Measurements from ENCODE around the gene F7. TPM values are rescaled to one million over a fixed set of nuclear protein-coding genes. Genes with fewer than 3 reads are reported as not detected.

The F7 gene
- total RNA-seq, 5 donors from 2014 or later (not counting 1 experiment from before 2014, with no cell fraction given), result 0.13 to 0.23 (median 0.23) TPM; not detected in 2

GRCh38 chr13:113135281-113135760, 29.7 kb downstream of the F7 start:
- no peak overlapping the region for H3K27ac Mint-ChIP-seq
- H3K4me3 Mint-ChIP-seq, result no peak overlapping the region
- Histone ChIP-seq H3K27me3 (replicated peaks in 1 of 2; ENCODE audit: control insufficient read depth in 2 of 2, extremely low read depth in 1 of 2, insufficient read depth in 2 of 2, low read length in 1 of 2) (peaks cover 2 to 9% of the 10 kb centered on the region in 2 experiments), H3K9me3 (no peaks in the 10 kb centered on the region), H3K4me3 (ENCODE audit: control insufficient read depth in 1 of 2, extremely low read depth in 1 of 2, low read length in 1 of 2) (no peak overlapping the region), H3K4me1 (ENCODE audit: control insufficient read depth in 1 of 2, extremely low read depth in 1 of 2, insufficient read depth in 2 of 2, low read length in 2 of 2) (peaks cover 0 to under 1% of the 10 kb centered on the region in 2 experiments), H3K27ac (ENCODE audit: low read length) (no peak overlapping the region), H3K36me3 (ENCODE audit: control insufficient read depth in 2 of 2, extremely low read depth in 1 of 2, insufficient read depth in 1 of 2, low read length in 1 of 2) (no peaks in the 10 kb centered on the region)
- POLR2A ChIA-PET, result no interaction called here
- no peak for ATAC-seq (replicated peaks in 1 of 4)
- H3K36me3 Mint-ChIP-seq, result no peaks in the 10 kb centered on the region
- H3K4me1 Mint-ChIP-seq, result no peaks in the 10 kb centered on the region
- 50% methylated on average over 1 of the region's 2 CpGs for WGBS (ENCODE audit: insufficient coverage)
- CTCF ChIA-PET, result interaction anchor here in 1 of 2 donors (0.6 kb wide), 1 partner anchor 211 kb away, joined by 4 read pairs; no protein-coding TSS in a partner anchor
- no peaks in the 10 kb centered on the region for H3K9me3 Mint-ChIP-seq
- DNase-seq, result no peak
- H3K27me3 Mint-ChIP-seq, result peaks cover 2 to 7% of the 10 kb centered on the region in 2 donors

DNA sequence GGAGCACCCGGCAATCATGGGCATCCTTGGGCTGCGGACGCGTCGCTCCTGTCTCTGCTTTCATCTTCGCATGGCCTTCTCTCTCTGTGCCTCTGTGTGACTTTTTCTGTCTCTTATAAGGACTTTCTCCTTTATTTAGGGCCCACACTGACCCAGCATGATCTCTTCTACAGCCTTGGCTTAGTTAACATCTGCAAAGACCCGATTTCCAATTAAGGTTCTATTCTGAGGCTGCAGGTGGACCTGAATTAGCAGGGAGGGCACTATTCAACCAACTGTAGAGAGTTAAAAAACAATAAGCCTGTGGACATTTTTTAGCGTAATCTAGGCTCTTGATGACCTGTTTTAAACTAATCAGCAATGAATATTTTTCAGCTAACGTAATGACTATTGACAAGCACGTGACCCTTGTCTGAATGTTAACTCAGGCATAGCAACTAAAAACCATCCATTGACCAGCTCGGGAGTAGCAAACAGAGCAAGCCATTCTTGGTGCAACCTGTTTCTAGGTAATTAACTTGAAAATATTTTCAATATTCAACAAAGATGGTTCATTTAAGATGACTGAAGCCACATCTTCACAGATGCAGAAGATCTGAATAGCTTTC, 32.2 kb downstream of the F7 start:
- WGBS (ENCODE audit: insufficient coverage), result 89% methylated on average over 7 of the region's 11 CpGs
- Histone ChIP-seq H3K27me3 (replicated peaks in 1 of 2; ENCODE audit: control insufficient read depth in 2 of 2, extremely low read depth in 1 of 2, insufficient read depth in 2 of 2, low read length in 1 of 2) (peaks cover 3 to 4% of the 10 kb centered on the region in 2 experiments), H3K27ac (ENCODE audit: low read length) (no peak overlapping the region), H3K9me3 (no peaks in the 10 kb centered on the region), H3K36me3 (ENCODE audit: control insufficient read depth in 2 of 2, extremely low read depth in 1 of 2, insufficient read depth in 1 of 2, low read length in 1 of 2) (no peaks in the 10 kb centered on the region), H3K4me3 (ENCODE audit: control insufficient read depth in 1 of 2, extremely low read depth in 1 of 2, low read length in 1 of 2) (no peak overlapping the region), H3K4me1 (ENCODE audit: control insufficient read depth in 1 of 2, extremely low read depth in 1 of 2, insufficient read depth in 2 of 2, low read length in 2 of 2) (no peaks in the 10 kb centered on the region)
- Mint-ChIP-seq H3K4me3 (no peak overlapping the region), H3K36me3 (no peaks in the 10 kb centered on the region), H3K4me1 (no peaks in the 10 kb centered on the region), H3K27ac (no peak overlapping the region), H3K27me3 (peaks cover 2 to 7% of the 10 kb centered on the region in 2 donors), H3K9me3 (no peaks in the 10 kb centered on the region)
- CTCF ChIA-PET, result no interaction called here
- DNase-seq (no peak), ATAC-seq (replicated peaks in 1 of 4) (no peak)
- POLR2A ChIA-PET, result no interaction called here

GRCh38 chr13:113138792-113139551, 33.4 kb downstream of the F7 start:
- ATAC-seq (replicated peaks in 1 of 4) (no peak), DNase-seq (no peak)
- Histone ChIP-seq H3K9me3 (no peaks in the 10 kb centered on the region), H3K36me3 (ENCODE audit: control insufficient read depth in 2 of 2, extremely low read depth in 1 of 2, insufficient read depth in 1 of 2, low read length in 1 of 2) (no peaks in the 10 kb centered on the region), H3K4me3 (ENCODE audit: control insufficient read depth in 1 of 2, extremely low read depth in 1 of 2, low read length in 1 of 2) (no peak overlapping the region), H3K27ac (ENCODE audit: low read length) (no peak overlapping the region), H3K4me1 (ENCODE audit: control insufficient read depth in 1 of 2, extremely low read depth in 1 of 2, insufficient read depth in 2 of 2, low read length in 2 of 2) (no peaks in the 10 kb centered on the region), H3K27me3 (replicated peaks in 1 of 2; ENCODE audit: control insufficient read depth in 2 of 2, extremely low read depth in 1 of 2, insufficient read depth in 2 of 2, low read length in 1 of 2) (peaks cover 3 to 11% of the 10 kb centered on the region in 2 experiments)
- POLR2A ChIA-PET, result no interaction called here
- CTCF ChIA-PET, result no interaction called here
- Mint-ChIP-seq H3K36me3 (no peaks in the 10 kb centered on the region), H3K27me3 (peaks cover 2 to 7% of the 10 kb centered on the region in 2 donors), H3K27ac (no peak overlapping the region), H3K9me3 (no peaks in the 10 kb centered on the region), H3K4me3 (no peak overlapping the region), H3K4me1 (no peaks in the 10 kb centered on the region)
- whole genome bisulfite sequencing (ENCODE audit: insufficient coverage), result 86% methylated on average over 10 of the region's 16 CpGs

- no peak overlapping the region for H3K27ac Mint-ChIP-seq
- H3K4me1 ChIP-seq (ENCODE audit: control insufficient read depth in 1 of 2, extremely low read depth in 1 of 2, insufficient read depth in 2 of 2, low read length in 2 of 2), result no peaks in the 10 kb centered on the region
- no peak for DNase-seq
- ATAC-seq (replicated peaks in 1 of 4), result no peak
- H3K27me3 ChIP-seq (replicated peaks in 1 of 2; ENCODE audit: control insufficient read depth in 2 of 2, extremely low read depth in 1 of 2, insufficient read depth in 2 of 2, low read length in 1 of 2), result peaks cover 3 to 15% of the 10 kb centered on the region in 2 experiments
- CTCF ChIA-PET, result no interaction called here
- no peaks in the 10 kb centered on the region for H3K9me3 Mint-ChIP-seq
- POLR2A ChIA-PET, result no interaction called here
- no peak overlapping the region for H3K4me3 ChIP-seq (ENCODE audit: control insufficient read depth in 1 of 2, extremely low read depth in 1 of 2, low read length in 1 of 2)
- no peaks in the 10 kb centered on the region for H3K9me3 ChIP-seq
- peaks cover 2 to 7% of the 10 kb centered on the region in 2 donors for H3K27me3 Mint-ChIP-seq
- H3K36me3 ChIP-seq (ENCODE audit: control insufficient read depth in 2 of 2, extremely low read depth in 1 of 2, insufficient read depth in 1 of 2, low read length in 1 of 2), result no peaks in the 10 kb centered on the region
- WGBS (ENCODE audit: insufficient coverage), result 42% methylated on average over 2 of the region's 5 CpGs
- no peak overlapping the region for H3K27ac ChIP-seq (ENCODE audit: low read length)
- no peak overlapping the region for H3K4me3 Mint-ChIP-seq
- H3K4me1 Mint-ChIP-seq, result no peaks in the 10 kb centered on the region
- H3K36me3 Mint-ChIP-seq, result no peaks in the 10 kb centered on the region
Observed at GRCh38 chr13:113139577-113139976, 34.0 kb downstream of the F7 start.

DNA sequence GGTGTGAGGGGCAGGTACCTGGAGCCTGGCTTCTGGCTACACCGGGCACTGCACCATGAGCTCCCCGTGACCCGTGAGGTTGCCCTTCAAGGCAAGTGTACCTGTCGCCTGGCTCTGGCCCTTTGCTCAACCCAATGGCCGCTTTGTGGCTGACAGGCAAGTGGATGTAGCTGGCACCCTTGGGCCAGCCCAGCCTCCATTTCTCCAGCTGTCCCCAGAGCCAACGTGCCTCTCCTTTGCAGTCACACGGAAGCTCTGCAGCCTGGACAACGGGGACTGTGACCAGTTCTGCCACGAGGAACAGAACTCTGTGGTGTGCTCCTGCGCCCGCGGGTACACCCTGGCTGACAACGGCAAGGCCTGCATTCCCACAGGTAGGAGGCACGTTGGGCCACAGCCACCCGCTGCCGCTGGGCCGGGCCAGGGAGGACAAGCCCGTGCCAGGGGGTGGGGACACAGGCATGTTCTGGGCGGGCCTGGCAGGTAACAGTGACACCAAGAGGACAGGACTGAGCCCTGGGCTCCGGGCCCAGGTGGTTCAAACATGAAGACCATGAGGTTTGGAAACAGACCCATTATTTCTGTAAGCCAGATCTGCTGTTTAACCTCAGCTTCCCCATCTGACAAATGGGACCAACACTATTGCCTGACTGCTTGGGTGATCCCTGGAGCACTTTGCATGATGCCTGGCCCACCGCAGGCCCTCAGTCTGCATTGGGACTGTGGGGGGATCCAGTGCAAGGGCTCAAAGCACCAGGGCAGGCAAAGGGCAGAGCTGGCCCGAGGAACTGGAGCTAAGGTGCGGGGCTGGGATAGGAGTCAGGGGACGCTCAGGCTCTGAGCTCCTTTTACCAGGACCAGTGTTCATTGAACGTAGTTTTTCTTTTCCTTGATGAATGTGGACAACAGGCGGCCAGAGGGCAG, 35.3 kb downstream of the F7 start:
- CTCF ChIA-PET, result no interaction called here
- Histone ChIP-seq H3K4me1 (ENCODE audit: control insufficient read depth in 1 of 2, extremely low read depth in 1 of 2, insufficient read depth in 2 of 2, low read length in 2 of 2) (no peaks in the 10 kb centered on the region), H3K27ac (ENCODE audit: low read length) (no peak overlapping the region), H3K4me3 (ENCODE audit: control insufficient read depth in 1 of 2, extremely low read depth in 1 of 2, low read length in 1 of 2) (no peak overlapping the region), H3K27me3 (replicated peaks in 1 of 2; ENCODE audit: control insufficient read depth in 2 of 2, extremely low read depth in 1 of 2, insufficient read depth in 2 of 2, low read length in 1 of 2) (peaks cover 3 to 16% of the 10 kb centered on the region in 2 experiments), H3K36me3 (ENCODE audit: control insufficient read depth in 2 of 2, extremely low read depth in 1 of 2, insufficient read depth in 1 of 2, low read length in 1 of 2) (no peaks in the 10 kb centered on the region), H3K9me3 (no peaks in the 10 kb centered on the region)
- no peak for DNase-seq
- H3K36me3 Mint-ChIP-seq, result no peaks in the 10 kb centered on the region
- no peaks in the 10 kb centered on the region for H3K4me1 Mint-ChIP-seq
- peaks cover 1 to 7% of the 10 kb centered on the region in 2 donors for H3K27me3 Mint-ChIP-seq
- no peak for ATAC-seq (replicated peaks in 1 of 4)
- no peaks in the 10 kb centered on the region for H3K9me3 Mint-ChIP-seq
- H3K4me3 Mint-ChIP-seq, result no peak overlapping the region
- POLR2A ChIA-PET, result no interaction called here
- WGBS (ENCODE audit: insufficient coverage), result 90% methylated on average over 26 of the region's 26 CpGs
- H3K27ac Mint-ChIP-seq, result no peak overlapping the region

DNA sequence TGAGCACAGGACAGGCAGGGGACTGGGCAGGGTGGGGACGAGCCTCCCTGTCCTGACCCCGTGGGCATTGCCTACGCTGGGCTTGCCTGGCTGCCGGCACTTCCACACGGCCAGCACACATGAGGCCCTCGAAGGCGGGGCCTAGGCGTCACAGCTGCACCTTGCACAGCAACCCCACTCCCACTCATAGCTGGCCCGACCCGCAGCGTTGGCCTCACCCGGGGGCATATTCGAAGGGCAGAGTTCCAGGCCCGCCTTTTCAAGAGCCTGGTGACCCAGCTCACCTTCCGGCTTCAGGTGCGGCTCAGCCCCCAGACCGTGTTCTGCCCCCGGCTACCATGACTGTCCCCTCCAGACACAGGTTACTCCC, 36.0 kb downstream of the F7 start:
- ATAC-seq (replicated peaks in 1 of 4), result no peak
- H3K9me3 Mint-ChIP-seq, result no peaks in the 10 kb centered on the region

More for the DNA sequence above, 36.0 kb downstream of the F7 start:
- POLR2A ChIA-PET, result no interaction called here
- WGBS (ENCODE audit: insufficient coverage), result 90% methylated on average over 14 of the region's 18 CpGs
- Histone ChIP-seq H3K4me3 (ENCODE audit: control insufficient read depth in 1 of 2, extremely low read depth in 1 of 2, low read length in 1 of 2) (no peak overlapping the region), H3K27ac (ENCODE audit: low read length) (no peak overlapping the region), H3K36me3 (ENCODE audit: control insufficient read depth in 2 of 2, extremely low read depth in 1 of 2, insufficient read depth in 1 of 2, low read length in 1 of 2) (no peaks in the 10 kb centered on the region), H3K4me1 (ENCODE audit: control insufficient read depth in 1 of 2, extremely low read depth in 1 of 2, insufficient read depth in 2 of 2, low read length in 2 of 2) (no peaks in the 10 kb centered on the region), H3K27me3 (replicated peaks in 1 of 2; ENCODE audit: control insufficient read depth in 2 of 2, extremely low read depth in 1 of 2, insufficient read depth in 2 of 2, low read length in 1 of 2) (peaks cover 3 to 19% of the 10 kb centered on the region in 2 experiments), H3K9me3 (no peaks in the 10 kb centered on the region)
- CTCF ChIA-PET, result interaction anchor here (0.7 to 0.8 kb wide), 3 partner anchors 83 to 493 kb away, joined by 3 to 4 read pairs (median 3); no protein-coding TSS in a partner anchor
- peaks cover 0 to 7% of the 10 kb centered on the region in 2 donors for H3K27me3 Mint-ChIP-seq
- H3K36me3 Mint-ChIP-seq, result no peaks in the 10 kb centered on the region
- DNase-seq, result no peak
- no peak overlapping the region for H3K27ac Mint-ChIP-seq
- H3K4me3 Mint-ChIP-seq, result no peak overlapping the region
- no peaks in the 10 kb centered on the region for H3K4me1 Mint-ChIP-seq

Data from T-cell (primary cell).